CD4-positive, alpha-beta T cell treated with Interleukin-6 at 100 ng/mL for 8 hours (primary cell): ENCODE measurements around the gene ZNF311.

ENCODE experiments used
- DNase-seq: peaks from one replicate; pipeline ENCODE4 v3.0.0-alpha.2; 2020; ENCODE audit warnings: mixed read lengths, low spot score

The ZNF311 gene

GRCh38 chr6:29005183-29005885 lies at the start of gene ZNF311:
TSS of gene ZNF311 (minus strand) at chr6:29005315. CDS start at chr6:29003954, 1,361 bp downstream.
- peak; percentile 43 for DNase-seq

GRCh38 chr6:29051680-29052079 lies 46.6 kb upstream of the ZNF311 start:
- no peak for DNase-seq

- DNase-seq = no peak
Measured at GRCh38 chr6:29045075-29045474, 40.0 kb upstream of the ZNF311 start, which contains the start of gene OR2W1. TSS of gene OR2W1 (minus strand) at chr6:29045175. CDS start at chr6:29045175, 0 bp downstream.

DNA sequence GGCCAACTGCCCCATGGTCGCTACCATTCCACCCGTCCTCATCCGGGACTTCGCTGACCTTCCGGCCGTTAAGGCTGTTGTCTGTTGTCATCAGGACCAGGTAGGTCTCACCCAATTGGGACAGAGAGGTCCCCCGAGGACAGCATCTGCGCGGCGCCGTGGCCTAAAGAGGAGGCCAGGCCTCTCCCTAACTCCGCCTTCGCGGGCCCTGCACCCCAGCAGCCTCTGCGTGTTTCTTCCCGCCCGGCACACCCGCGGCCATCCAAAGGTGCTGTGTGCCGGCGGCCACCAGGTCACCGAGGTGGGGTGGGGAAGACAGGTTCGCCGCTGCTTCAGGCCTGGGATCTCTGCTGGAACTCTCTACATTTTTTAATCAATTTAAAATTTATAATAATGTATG lies 30.8 kb upstream of the ZNF311 start:
- DNase-seq = no peak

GRCh38 chr6:29028821-29029220 lies 23.7 kb upstream of the ZNF311 start:
- DNase-seq = no peak

GRCh38 chr6:29025927-29026585 lies 20.9 kb upstream of the ZNF311 start:
- no peak for DNase-seq

DNA sequence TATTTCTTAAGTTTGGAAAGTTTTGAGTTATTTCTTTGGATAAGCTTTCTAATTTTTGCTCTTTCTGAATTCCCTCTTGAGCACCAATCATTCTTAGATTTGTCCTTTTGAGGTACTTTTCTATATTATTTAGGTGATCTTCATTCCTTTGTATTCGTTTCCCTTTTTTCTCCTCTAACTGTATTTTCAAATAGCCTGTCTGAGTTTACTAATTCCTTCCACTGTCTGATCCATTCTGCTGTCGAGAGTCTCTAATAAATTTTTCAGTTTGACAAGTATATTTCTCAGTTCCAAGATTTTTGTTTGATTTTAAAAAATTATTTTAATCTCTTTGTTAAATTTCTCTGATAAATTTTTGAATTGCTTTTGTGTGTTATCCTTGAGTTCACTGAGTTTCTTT lies 16.3 kb upstream of the ZNF311 start:
- DNase-seq = no peak

- no peak for DNase-seq
Measured at GRCh38 chr6:29019629-29020028, 14.5 kb upstream of the ZNF311 start.

DNA sequence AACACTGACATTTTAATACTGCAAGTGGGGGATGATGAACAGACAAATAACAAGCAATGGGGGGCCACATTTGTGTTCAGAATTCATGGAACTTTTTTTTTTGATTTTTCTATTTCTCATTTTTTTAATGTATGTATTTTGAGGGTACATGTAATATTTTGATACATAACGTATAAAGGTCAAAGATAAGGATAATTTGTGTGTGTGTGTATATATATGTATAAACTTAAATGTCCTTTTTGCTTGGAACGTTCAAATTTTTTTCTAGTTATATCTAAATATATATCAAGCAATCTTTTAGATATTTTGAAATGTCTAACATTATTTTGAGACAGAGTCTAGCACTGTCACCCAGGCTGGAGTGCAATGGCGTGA lies 12.3 kb upstream of the ZNF311 start:
- no peak for DNase-seq

DNA sequence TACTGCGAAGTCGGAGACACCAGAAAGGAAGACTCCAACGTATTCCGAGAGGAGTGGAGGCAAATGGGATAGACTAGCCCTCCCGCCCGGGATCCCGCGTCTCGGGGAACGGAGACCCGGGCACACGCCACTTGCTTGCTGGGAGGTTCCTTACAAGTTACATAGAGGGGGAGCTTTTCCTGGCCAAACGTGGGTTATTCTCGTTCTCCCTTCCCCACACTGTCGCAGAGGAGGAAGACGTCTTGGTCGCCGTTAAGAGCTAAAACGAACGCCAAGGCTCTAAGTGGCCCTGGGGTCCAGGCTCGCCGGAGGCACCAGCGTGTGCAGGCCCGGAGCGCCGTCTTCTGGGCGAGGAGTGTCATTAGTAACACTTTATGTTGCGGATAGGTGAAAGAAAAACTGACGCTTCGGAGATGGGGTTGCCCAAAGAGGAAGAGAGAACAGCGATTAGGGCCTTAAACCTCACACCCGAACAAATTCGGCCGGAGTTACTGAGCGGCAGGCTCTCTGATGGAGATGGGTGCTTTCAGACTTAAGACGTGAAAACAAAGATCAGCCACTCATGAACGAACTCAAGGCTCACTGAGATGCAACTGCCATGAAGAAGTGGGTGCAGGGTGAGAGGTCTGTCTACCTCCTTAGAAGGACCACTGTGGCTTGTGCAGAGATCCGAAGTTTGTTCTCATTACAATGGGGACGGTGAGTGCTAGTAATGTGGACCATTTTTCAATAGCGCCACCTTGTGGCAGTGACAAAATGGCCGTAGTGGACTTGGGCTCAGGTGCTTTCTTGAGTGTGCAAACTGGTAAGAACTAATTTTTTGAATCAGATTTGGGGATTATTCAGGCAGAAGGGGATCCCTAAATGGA lies 11.7 kb upstream of the ZNF311 start:
- DNase-seq = peak; percentile 83

GRCh38 chr6:29014729-29015608 lies 9.9 kb upstream of the ZNF311 start:
- no peak for DNase-seq

- DNase-seq = peak; percentile 39
Measured at GRCh38 chr6:29011276-29011734, 6.2 kb upstream of the ZNF311 start.

DNA sequence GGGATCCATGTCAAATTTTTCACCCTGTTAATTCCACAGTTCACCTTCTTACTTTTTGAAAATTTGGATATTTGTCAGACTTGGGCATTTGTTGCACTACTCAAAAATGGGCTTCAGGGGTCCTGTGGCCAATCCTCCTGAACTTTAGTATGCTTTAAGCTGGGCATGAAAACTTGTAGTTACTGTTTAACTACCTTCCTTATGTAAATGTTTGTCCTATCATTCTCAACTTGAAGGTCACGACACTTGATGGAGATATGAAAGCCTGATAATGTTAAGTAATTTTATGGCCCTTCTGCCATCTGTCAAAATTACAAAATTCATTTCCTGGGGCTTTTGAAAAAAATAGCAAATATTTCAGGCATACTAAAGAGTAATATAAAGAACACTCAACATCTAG lies 4.2 kb upstream of the ZNF311 start:
- no peak for DNase-seq

- DNase-seq = no peak
Measured at GRCh38 chr6:29008089-29008488, 3.0 kb upstream of the ZNF311 start.

DNA sequence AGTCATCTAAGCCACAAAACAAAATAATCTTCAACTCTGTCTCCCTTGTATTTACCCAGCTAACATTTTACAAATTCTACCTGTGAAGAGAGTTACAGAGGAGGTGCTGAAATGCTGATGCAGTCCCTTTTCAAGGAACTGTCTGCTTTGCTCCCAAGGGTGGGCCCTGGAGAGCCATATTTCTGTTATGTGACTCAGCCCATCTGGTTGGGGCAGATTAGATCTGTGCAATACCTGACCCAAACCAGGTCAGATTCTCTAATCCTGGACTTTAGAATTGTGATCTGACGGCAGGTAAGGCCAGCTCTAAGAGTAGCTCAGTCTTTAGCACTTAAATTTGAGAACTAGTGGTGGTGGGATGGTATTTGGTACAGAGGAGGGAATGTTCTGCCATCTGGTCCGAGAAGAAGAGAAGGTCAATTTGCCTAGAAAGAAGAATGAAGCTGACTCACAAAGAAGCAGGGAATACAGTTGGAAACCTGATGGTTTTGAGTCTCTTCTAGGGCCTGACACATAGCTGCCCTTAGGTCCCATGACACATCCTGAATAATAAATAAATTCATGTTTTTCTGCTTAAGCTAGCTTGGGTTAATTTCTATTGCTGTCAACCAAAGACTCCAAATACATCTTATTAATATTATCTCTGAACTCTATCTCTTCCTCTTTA lies 8.1 kb downstream of the ZNF311 start:
- no peak for DNase-seq

DNA sequence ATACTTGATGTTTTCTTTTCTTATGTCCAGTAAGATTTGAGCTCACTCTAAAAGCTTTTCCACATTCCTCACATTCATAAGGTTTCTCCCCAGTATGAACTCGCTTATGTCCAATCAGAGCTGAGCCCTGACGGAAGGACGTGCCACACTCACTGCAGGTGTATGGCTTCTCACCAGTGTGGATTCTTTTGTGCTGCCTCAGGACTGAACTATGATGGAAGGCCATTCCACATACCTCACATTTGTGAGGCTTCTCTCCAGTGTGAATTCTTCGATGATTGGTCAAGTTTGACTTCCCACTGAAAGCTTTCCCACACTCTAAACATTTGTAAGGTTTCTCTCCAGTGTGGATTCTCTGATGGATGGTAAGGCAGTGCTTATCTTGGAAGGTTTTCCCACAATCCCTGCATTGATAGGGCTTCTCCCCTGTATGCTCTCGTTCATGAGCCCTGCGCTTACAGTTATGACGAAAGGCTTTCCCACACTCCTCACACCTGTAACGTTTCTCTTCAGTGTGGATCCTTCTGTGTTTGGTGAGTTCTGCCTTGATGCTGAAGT lies 9.9 kb downstream of the ZNF311 start:
- DNase-seq = no peak

- peak; percentile 57 for DNase-seq
Measured at GRCh38 chr6:28988536-28989311, 16.4 kb downstream of the ZNF311 start.

GRCh38 chr6:28985462-28986164 lies 19.5 kb downstream of the ZNF311 start:
- DNase-seq = no peak

GRCh38 chr6:28983838-28984237 lies 21.3 kb downstream of the ZNF311 start:
- no peak for DNase-seq
